HT-29 (cell line): ENCODE data around the gene PERM1. TPM values are rescaled to one million over a fixed set of nuclear protein-coding genes. Genes with fewer than 3 reads are reported as not detected.

ENCODE experiments used
- DNase-seq: peaks from one replicate; pipeline ENCODE4 v3.0.0-alpha.2; 2015; ENCODE audit warnings: low spot score
- small RNA-seq: library from RNA; depleted of rRNA; stranded (forward); fragments of <200 nt; gene quantifications from one replicate; pipeline ENCODE3, GENCODE V24; 2014
- total RNA-seq: library from RNA; depleted of rRNA; stranded (reverse); fragments of >200 nt; shearing (Covaris generic); gene quantifications from 2 replicates; pipeline ENCODE4 v1.2.3, GENCODE V29; 2014; rRNA removed

PERM1 gene
- total RNA-seq, 1 experiment from 2014 or later: 0.03 TPM

DNA sequence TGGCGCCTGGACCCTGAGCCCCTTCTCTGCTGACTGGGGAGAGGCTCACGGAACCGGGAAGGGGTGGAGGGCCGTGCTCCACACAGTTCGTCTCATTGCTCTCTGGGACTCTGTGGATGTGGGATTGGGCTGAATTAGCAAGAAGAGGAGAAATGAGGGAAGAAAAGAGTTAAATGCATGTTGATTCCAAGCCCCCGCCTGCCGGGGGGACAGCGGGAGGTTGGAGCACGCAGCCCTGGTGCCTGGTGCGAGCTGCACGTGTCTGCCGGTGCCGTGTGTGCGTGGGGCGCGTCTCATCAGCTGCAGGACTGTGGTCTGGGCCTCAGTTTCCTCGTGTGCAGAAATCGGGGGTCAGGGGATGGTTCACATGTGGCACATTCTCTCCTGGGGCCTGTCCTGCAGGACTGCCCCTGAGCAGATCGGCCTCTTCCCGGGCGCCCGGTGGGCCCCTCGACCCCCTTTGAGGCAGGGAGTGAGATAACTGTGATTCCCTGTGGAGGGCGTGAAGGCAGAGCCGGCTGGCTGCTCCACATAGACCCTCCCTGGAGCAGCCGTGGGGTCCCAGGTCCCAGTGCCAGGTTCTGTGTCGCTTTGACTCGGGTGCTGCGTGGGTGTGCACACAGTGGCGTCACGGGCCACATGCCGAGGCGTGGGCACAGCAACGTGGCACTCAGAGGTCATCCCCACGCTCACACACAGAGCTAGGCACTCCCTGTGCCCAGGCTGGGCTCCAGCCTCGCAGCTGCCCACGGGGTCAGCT lies 46.7 kb downstream of the PERM1 start:
- no peak for DNase-seq

DNA sequence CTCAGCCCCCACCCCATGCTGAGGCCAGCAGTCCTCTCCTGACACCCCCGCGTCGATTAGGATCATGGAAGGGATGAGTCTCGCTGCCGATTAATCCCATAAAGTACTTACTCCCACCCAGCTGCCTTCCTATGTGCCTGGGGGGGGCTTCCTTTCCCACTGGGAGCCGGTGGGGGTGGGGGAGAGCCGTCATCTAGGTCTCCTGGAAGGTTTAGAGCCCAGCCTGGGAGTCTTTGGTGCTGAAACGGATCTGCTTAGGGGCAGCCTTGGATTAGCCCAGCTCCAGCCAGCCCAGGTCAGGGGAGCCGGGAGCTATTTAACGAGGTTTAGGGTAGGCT lies 48.3 kb downstream of the PERM1 start:
- DNase-seq: no peak

DNA sequence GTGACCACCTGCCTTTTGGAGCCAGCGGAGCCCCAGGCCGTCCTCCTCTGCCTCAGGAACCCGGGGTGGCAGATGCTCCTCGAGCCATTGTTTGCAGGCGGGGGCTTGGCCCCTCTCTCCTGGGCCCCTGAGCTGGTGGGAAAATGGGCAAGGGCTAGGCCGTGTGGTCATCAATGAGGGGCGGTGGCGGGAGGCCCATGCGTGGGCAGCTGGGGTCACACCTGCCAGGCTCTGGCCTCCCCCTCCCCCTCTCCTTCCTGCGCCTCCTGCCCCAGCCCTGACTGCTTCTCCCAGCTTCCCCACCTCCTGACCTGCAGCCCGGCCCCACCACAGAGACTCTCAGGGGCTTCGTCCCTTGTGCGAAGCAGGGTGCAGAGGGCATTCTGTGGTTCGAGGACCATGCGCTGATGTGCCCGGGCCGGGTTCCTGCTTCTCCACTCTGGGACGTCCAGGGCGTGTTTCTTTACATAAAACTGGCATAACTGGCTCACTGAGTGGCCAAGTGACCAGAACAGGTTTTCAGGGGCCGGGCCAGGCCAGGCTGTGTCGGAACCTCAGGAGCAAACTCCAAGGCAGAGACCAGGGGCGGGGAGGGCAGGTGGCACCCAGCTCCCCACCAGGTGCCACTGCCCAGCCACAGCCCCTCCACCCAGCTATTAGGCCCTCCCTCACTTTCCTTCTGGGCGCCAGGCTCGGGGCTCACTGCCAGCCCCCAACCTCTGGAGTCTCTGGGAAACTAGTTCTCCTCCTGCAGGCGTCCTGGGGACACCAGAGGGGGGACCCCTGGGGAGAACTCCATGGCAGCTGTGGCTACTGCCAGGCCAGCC lies 48.9 kb downstream of the PERM1 start:
- DNase-seq: peak; percentile 83

DNA sequence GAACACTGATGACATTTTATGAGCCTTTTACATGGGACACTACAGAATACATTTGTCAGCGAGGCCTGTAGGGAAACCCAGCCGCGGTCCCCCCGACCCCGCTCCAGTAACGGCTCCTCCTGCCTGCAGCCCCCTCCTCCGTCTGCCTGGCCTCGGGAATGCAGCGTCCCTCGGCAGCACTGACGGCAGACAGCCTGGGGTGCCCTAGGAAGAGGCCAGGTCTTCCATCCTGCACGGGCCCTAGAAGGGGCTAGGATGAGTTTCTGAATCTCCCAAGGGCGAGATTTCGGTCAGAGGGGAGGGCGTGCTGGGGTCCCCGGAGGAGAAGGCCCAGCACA lies 49.8 kb downstream of the PERM1 start:
- no peak for DNase-seq

DNA sequence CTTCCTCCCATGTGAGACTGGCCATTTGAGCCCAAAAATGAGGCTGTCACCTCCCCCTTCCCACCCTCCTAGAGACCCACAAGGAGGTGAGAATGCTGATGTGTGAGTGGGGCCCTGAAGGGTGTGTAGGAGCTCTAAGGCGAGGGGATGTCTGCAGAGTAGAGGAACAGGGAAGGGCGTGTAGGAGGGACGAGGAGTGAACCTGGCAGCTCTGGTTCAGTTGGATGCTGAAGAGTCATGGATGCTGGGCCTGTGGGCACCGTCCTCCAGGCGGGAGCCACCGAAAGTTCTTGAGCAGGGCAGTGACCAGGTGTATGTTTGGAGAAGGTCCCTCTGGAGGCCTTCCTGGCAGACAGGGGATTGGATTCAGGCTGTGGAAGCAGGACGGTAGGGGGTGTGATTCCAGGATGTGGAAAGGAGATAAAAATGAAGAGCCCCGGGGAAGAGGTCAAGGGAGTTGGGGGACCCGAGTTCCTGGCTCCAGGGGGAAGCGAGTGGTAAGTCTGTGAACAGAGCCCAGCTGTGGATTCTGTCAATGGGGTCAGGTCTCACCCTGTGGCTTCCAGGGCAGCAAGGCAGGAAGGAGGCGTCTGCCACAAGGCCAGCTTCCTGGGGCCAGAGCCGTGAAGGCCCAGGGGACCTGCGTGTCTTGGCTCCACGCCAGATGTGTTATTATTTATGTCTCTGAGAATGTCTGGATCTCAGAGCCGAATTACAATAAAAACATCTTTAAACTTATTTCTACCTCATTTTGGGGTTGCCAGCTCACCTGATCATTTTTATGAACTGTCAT lies 50.3 kb downstream of the PERM1 start:
- no peak for DNase-seq

DNA sequence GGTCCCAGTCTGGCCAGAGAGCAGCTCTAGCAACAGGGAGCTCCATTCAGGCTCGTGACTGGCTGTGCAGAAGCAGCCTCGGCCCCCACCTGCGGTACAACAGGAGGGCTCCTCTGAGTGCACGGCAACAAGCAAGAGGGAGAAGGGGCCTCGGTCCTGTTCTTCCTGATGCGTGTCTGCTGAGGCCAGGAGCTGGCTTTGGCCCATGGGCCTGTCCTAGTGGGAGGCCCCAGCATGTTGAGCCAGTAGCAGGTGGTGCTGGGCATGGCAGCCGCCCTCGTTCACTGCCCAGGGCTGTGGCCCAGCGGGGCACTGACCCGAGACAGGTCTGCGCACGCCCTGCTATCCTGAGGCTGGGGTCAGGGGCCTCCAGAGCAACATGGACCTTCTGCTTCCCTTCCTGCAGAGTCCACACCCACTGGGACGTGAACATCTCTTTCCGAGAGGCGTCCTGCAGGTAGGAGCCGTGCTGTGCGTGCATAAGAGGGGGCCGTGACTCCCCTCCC lies 51.2 kb downstream of the PERM1 start:
- DNase-seq: no peak

DNA sequence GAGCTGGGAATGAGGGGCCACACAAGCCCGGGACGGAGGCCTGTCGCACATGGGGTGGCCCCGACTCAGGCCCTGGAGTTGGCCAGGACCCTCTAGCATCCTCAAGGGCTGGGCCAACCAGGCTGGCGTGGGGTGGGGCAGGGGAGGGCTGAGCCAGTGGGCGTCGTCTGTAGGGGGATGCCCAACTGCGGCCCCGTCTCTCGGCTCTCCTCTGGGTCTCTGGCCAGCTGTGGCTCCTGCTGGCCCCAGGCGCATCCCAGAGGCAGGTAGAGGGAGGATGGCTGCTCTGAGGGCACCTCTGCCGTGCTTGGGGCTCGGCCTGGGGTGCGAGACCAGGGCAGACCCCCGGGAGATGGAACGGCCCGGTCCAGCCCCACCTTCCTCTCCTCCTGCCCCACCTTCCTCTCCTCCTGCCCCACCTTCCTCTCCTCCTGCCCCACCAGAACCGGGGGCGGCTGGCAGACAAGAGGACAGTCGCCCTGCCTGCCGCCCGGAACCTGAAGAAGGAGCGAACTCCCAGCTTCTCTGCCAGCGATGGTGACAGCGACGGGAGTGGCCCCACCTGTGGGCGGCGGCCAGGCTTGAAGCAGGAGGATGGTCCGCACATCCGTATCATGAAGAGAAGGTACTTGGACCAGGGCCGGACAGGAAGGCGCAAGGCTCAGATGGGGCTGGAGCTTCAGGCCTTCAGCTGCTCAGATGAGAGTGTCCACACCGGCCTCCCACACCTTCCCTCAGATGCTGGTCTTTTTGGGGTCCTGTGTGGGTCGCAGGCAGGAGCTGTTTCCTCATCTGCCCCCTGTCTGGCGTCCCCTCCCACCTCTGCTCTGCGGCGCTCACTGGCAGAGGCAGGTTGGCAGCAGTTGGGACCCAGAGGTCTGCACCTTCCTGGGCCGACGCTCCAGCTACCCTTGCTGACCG lies 51.9 kb downstream of the PERM1 start:
- DNase-seq: no peak

DNA sequence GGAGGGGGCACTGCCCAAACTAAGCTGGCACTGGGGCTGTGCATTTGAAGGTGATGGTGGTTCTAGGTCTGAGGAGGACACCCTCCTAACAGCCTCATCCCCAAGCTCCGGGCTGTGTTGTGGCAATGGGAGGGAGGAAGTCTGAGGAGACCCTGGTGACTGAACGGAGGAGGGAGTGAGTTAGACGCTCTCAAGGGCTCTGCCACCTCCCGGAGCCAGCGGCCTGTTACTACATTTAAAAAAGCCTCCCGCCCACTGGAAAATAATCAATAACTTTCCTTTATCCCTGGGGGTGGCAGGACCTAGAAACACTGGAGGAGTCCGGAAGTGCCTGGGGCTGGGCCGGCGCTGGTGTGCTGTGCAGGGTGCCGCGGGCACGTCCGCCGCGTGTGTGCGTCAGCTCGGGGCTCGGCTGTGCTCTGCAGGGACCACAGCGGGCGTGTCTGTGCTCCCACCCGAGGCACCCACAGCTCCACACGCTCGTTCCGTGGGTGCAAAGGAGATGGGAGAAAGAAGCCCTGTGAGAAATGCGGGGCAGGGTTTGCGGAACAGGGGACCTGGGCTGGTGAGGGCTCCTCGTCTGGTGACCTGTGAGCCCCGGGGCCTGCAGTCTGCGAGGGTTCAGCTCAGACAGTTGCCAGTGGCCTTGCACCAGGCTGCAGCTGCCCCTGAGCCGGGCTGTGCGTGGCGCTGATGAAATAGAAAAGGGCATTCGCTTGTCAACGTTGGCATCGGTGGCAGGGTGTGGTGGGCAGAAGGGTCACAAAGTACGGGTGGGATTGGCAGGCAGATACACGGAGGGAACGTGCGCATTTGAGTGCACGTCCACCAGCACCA lies 52.9 kb downstream of the PERM1 start:
- DNase-seq: no peak

DNA sequence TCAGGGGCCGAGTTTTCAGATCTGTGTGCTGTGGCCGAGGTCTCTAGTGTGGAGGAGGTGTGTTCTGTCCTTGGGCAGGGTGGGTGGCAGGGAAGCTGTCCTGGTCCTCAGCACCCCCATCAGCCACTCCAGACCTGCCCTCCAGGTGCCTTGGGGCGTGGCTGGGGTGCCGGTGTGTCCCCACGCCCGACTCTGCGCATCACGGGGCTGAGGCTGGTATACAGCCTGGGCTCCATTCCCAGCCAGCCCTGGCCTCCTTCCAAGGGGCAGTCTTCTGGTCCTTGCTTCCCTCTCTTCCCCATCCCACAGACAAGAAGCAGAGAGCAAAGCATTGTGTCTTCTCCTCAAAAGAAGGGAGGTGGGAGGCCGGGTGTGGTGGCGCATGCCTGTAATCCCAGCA lies 54.1 kb downstream of the PERM1 start:
- DNase-seq: no peak

DNA sequence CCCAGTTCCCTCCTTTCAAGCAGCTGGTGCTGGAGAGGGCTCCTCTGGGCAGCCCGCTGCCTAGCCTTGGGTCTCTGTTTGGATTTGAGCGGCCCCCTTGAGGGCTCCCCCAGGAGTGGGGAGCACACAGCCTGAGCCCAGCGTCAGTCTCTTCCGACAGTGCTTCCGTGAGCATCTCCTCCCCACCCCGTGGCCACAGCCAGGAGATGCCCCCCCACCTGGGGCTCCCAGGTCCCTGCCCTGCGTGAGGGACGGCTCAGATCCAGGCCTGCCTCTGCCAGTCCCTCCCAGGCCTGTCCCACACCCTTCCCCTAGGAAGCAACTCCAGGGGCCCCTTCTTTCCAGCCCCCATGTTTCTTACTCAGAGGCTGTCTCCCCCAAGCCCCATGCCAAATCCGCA lies 54.7 kb downstream of the PERM1 start:
- no peak for DNase-seq

DNA sequence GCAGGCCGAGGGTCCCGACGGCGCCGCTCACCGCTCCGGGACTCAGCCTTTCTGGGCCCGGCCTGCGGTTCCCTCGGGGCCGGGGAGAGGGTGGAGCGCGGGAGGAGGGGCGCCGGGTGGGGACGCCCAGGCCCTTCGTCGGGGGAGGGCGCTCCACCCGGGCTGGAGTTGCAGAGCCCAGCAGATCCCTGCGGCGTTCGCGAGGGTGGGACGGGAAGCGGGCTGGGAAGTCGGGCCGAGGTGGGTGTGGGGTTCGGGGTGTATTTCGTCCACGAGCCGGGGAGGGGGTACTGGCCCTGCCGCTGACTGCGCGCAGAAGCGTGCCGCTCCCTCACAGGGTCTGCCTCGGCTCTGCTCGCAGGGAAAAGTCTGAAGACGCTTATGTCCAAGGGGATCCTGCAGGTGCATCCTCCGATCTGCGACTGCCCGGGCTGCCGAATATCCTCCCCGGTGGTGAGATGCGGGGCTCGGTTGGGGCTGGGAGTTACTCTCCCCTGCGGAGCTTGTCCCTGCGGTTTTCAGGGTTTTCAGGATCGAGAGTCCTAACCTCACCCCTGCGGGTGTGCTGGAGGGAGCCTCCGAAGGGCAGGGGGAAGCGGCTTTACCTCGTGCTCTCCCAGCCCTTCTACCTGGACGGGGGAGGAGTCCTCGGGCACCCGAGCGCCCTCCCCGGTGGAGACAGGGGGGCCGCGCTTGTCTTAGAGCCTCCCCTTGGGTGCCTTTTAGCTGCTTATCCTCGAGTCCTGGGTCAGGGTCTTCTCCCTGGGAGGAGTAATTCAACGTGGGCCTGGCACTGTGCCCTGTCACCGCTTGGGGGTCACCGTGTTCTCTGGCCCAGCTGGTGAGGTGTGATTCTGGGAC lies 56.1 kb downstream of the PERM1 start:
- no peak for DNase-seq

Small RNA genes within 50 kb of the gene (small RNA-seq; reads per million reads assigned to genes)
- not detected for gene AL645608.3

Other genes starting within 250 kb of the PERM1 start
- 0.10 TPM in 1 of 2 replicates, not detected in the other for gene SAMD11, start 58.2 kb downstream of the PERM1 start, total RNA-seq
- 223 and 226 TPM in 2 replicates for gene NOC2L, start 22.8 kb downstream of the PERM1 start, total RNA-seq
- 33.4 and 44.4 TPM in 2 replicates for gene KLHL17, start 21.5 kb downstream of the PERM1 start, total RNA-seq
- 2.4 and 9.3 TPM in 2 replicates for gene PLEKHN1, start 15.6 kb downstream of the PERM1 start, total RNA-seq
- gene HES4, start 18.0 kb upstream of the PERM1 start, total RNA-seq: 110 and 139 TPM in 2 replicates
- 706 and 895 TPM in 2 replicates for gene ISG15, start 31.4 kb upstream of the PERM1 start, total RNA-seq
- 683 and 894 TPM in 2 replicates for gene AGRN, start 38.0 kb upstream of the PERM1 start, total RNA-seq
- 16.2 and 16.5 TPM in 2 replicates for gene RNF223, start 92.2 kb upstream of the PERM1 start, total RNA-seq
- gene C1orf159, start 134.0 kb upstream of the PERM1 start, total RNA-seq: 61.4 and 67.6 TPM in 2 replicates
- gene TTLL10, start 191.8 kb upstream of the PERM1 start, total RNA-seq: 5.8 and 6.6 TPM in 2 replicates
- 0.42 TPM in 1 of 2 replicates, not detected in the other for gene TNFRSF18, start 224.5 kb upstream of the PERM1 start, total RNA-seq
- not detected in 2 replicates for gene TNFRSF4, start 232.1 kb upstream of the PERM1 start, total RNA-seq
- 163 and 188 TPM in 2 replicates for gene SDF4, start 249.9 kb upstream of the PERM1 start, total RNA-seq